ENCODE results near the gene PPP1R15A.
"Not testable (repeated sequence)": the region's sequence is repeated elsewhere in the genome, so short reads cannot be mapped to it uniquely, and the experiment has no call there.

Gene PPP1R15A

DNA sequence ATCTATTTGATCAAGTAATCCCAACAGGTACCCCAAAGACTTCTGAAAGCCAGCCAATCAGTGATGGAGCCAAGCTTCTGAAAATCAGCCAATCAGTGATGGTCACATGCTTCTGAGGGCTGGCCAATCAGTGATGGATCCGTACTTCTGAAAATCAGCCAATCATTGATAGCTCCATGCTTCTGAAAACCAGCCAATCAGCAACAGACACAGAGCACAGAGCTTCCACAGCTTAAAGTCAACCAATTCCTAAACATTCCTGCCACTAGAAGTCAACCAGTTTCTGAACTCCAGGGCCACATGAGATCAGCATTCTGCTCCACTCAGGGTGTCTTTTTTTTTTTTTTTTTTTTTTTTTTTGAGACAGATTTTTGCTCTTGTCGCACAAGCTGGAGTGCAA, 27.7 kb upstream of the PPP1R15A start:
- no peak for TF ChIP-seq ZFX (IDR thresholded peaks at IDR 0.05)
- no peak overlapping the region for H3K27ac ChIP-seq

DNA sequence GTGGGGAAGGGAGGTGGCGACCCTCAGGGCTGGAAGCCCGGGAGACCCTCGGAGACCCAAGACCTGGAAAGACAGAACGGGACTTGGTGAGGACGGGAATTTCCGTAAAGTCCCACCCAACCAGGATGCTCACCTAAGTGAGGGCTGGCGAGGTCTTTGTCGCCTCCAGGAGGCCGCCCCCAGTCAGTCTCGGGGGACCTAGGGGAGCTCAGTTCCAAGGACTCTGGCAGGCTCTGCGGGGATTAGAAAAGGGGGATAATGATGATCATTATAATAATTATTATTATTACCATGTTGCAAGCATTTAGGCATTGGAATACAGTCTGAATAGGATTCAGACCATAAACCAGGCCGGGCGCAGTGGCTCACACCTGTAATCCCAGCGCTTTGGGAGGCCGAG, 26.8 kb upstream of the PPP1R15A start:
- no peak for TF ChIP-seq ZFX (IDR thresholded peaks at IDR 0.05)
- TF ChIP-seq, protein P1, sequence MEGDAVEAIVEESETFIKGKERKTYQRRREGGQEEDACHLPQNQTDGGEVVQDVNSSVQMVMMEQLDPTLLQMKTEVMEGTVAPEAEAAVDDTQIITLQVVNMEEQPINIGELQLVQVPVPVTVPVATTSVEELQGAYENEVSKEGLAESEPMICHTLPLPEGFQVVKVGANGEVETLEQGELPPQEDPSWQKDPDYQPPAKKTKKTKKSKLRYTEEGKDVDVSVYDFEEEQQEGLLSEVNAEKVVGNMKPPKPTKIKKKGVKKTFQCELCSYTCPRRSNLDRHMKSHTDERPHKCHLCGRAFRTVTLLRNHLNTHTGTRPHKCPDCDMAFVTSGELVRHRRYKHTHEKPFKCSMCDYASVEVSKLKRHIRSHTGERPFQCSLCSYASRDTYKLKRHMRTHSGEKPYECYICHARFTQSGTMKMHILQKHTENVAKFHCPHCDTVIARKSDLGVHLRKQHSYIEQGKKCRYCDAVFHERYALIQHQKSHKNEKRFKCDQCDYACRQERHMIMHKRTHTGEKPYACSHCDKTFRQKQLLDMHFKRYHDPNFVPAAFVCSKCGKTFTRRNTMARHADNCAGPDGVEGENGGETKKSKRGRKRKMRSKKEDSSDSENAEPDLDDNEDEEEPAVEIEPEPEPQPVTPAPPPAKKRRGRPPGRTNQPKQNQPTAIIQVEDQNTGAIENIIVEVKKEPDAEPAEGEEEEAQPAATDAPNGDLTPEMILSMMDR (conservative IDR thresholded peaks at IDR 0.05), result no peak
- no peak overlapping the region for H3K27ac ChIP-seq

DNA sequence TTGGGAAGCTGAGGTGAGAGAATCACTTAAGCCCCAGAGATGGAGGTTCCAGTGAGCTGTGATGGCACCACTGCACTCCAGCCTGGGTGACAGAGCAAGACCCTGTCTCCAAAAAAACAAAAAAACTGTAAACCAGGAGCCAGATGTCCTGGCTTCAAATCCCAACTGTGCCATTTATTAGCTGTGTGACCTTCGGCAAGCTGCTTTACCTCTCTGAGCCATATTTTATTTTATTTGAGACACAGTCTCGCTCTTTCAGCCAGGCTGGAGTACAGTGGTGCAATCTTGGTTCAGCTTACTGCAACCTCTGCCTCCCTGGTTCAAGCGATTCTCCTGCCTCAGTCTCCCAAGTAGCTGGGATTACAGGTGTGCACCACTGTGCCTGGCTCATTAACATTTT, 25.6 kb upstream of the PPP1R15A start:
- not testable (repeated sequence) for H3K27ac ChIP-seq

DNA sequence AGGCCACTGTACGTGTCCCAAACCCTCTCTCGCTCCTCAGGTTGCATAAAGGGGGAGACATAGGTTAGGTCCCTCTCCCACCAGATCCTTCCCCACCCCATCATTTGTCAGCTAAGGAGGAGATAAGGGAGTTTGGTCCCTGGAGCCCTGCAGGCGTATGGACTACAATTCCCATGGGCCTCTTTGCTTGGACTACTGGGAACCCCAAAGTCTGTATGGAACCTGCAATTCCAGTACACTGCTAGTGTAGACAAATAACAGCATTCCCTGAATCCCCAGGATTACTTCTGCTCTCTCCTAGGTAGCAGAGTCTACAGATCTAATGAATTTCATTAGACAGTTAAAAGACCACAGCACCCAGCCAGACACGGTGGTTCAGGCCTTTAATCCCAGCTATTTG, 19.9 kb upstream of the PPP1R15A start:
- TF ChIP-seq ZFX (IDR thresholded peaks at IDR 0.05), result no peak
- TF ChIP-seq, protein P1 (conservative IDR thresholded peaks at IDR 0.05), result no peak
- peak overlapping the region; percentile 51; the same call in 1 of the 2 replicates for H3K27ac ChIP-seq

DNA sequence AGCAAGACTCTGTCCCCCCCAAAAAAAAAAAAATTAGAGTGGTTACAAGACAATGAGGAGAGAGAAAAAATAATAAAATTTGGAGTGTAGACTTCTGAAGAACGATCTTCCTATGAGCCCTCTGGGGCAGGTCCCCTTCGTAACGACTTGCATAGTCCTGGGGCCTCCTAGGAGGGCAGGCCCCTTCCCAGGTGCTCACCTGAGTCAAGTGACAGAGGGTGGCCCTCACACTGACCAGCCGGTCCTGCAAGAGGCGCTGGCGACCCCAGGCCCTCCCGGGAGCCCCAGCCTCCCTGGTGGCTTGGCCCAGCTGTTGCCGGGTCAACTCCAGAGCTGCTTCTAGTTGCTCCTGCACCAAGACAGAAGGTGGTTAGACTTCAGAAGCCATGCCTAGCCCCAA, 18.7 kb upstream of the PPP1R15A start:
- TF ChIP-seq ZFX (IDR thresholded peaks at IDR 0.05), result no peak
- TF ChIP-seq, protein P1 (conservative IDR thresholded peaks at IDR 0.05), result no peak
- H3K27ac ChIP-seq, result peak overlapping the region; percentile 51; the same call in 1 of the 2 replicates

DNA sequence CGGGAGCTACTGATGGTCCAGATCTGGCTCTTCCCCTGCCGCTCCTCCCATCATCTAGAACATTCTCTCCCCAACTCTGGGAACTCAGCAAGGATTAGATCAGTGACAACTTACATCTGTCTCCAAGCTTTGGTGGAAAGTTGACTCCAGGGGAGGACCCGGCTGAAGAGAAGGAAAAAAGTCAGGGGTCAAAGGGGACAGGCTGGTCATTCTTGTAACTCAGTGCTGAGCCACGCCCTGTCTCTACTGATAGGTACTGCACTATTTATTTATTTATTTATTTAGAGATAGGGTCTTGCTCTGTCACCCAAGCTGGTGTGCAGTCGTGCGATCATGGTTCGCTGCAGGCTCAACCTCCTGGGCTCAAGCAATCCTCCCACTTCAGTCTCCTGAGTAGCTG, 18.1 kb upstream of the PPP1R15A start:
- TF ChIP-seq, protein P1 (conservative IDR thresholded peaks at IDR 0.05), result no peak
- TF ChIP-seq ZFX (IDR thresholded peaks at IDR 0.05), result no peak
- no peak overlapping the region for H3K27ac ChIP-seq

DNA sequence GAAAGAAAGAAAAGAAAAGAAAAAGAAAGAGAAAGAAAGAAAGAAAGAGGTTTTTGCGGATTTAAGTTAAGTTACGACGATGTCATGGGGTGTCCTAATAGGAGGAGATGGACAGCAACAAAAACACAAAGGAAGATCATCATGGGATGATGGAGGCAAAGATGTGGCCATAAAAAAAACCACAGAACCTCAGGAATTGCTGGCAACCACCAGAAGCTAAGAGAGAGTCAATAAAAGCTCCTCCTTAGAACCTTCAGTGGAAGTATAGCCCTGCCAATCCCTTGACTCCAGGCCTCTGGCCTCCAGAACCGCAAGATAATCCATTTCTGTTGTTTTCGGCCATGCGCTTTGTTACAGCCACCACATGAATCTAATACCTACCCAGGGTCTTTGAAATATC, 15.3 kb upstream of the PPP1R15A start:
- TF ChIP-seq, protein P1 (conservative IDR thresholded peaks at IDR 0.05), result no peak
- TF ChIP-seq ZFX (IDR thresholded peaks at IDR 0.05), result no peak
- H3K27ac ChIP-seq, result no peak overlapping the region

DNA sequence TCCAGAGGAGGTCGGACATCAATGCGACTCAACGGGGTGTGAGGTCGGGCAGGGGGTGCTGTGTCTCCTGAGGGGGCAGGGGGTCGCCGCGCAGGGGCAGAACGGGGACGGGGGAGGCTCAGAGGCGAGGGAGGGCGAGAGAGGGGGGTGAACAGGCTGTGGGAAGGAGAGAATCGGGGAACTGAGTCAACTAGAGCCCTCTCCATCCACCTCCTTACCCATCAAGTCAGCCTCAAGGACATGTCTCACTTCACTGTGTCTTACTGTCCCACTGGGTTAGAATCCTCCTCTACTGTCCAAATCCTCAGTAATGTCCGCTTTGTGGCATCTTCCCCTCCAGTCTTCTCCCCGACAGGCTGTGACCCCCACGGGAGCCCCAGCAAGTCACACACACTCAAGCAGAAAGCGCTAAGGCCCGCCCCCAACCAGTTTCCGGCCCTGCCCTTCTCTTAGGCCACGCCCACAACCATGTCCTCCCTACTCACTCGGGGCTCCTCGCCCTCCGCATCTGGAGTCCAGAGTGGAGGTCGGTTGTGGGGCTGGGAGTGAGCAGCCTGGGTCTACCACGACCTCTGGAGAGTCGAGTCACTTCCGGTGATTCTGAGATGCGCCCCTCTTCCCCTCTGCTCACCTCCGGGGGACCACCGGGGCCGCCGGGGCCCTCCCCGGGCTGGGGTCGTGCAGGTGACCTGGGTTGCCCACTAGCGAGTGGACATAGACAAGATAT, 13.1 kb upstream of the PPP1R15A start:
- no peak for TF ChIP-seq ZFX (IDR thresholded peaks at IDR 0.05)
- TF ChIP-seq, protein P1 (conservative IDR thresholded peaks at IDR 0.05), result no peak
- peak overlapping the region; percentile 51 for H3K27ac ChIP-seq

All from C4-2B (cell line).